Measurements from ENCODE around the gene GGCT. TPM values are rescaled to one million over a fixed set of nuclear protein-coding genes. Genes with fewer than 3 reads are reported as not detected.

Gene GGCT
- total RNA-seq, result 43.4 TPM
- 85.4 TPM for polyA plus RNA-seq
- long read RNA-seq, donor 1, partial matches to known transcripts, result 0 of 1 reads
- long read RNA-seq, donor 1, other reads (novel, unspliced or antisense), result 0 of 1 reads
- long read RNA-seq, donor 2, result 0 reads
- long read RNA-seq, donor 3, transcript GGCT-202 (4 exons, 1,173 nt), result major isoform, 17 of 45 reads
- long read RNA-seq, donor 3, transcript GGCT-207 (3 exons, 1,012 nt), result minor isoform, 16 of 45 reads
- long read RNA-seq, donor 3, partial matches to known transcripts, result 10 of 45 reads
- long read RNA-seq, donor 3, other reads (novel, unspliced or antisense), result 0 of 45 reads
- long read RNA-seq, donor 4, transcript GGCT-202 (4 exons, 1,173 nt), result major isoform, 7 of 9 reads
- long read RNA-seq, donor 4, partial matches to known transcripts, result 0 of 9 reads
- long read RNA-seq, donor 4, other reads (novel, unspliced or antisense), result 0 of 9 reads
- long read RNA-seq, donor 5, transcript GGCT-202 (4 exons, 1,173 nt), result major isoform, 20 of 41 reads
- long read RNA-seq, donor 5, transcript GGCT-207 (3 exons, 1,012 nt), result minor isoform, 9 of 41 reads
- long read RNA-seq, donor 5, partial matches to known transcripts, result 12 of 41 reads
- long read RNA-seq, donor 5, other reads (novel, unspliced or antisense), result 0 of 41 reads
- long read RNA-seq, donor 6, transcript GGCT-207 (3 exons, 1,012 nt), result minor isoform, 7 of 25 reads
- long read RNA-seq, donor 6, transcript GGCT-202 (4 exons, 1,173 nt), result major isoform, 17 of 25 reads
- long read RNA-seq, donor 6, partial matches to known transcripts, result 0 of 25 reads
- long read RNA-seq, donor 6, other reads (novel, unspliced or antisense), result 0 of 25 reads
- long read RNA-seq, donor 7, transcript GGCT-202 (4 exons, 1,173 nt), result major isoform, 17 of 19 reads
- long read RNA-seq, donor 7, partial matches to known transcripts, result 0 of 19 reads
- long read RNA-seq, donor 7, other reads (novel, unspliced or antisense), result 0 of 19 reads
- long read RNA-seq, donor 8, transcript GGCT-202 (4 exons, 1,173 nt), result major isoform, 7 of 12 reads
- long read RNA-seq, donor 8, partial matches to known transcripts, result 0 of 12 reads
- long read RNA-seq, donor 8, other reads (novel, unspliced or antisense), result 0 of 12 reads
- long read RNA-seq, donor 9, transcript GGCT-202 (4 exons, 1,173 nt), result major isoform, 10 of 15 reads
- long read RNA-seq, donor 9, partial matches to known transcripts, result 0 of 15 reads
- long read RNA-seq, donor 9, other reads (novel, unspliced or antisense), result 0 of 15 reads
- long read RNA-seq, donor 10, transcript GGCT-202 (4 exons, 1,173 nt), result major isoform, 12 of 16 reads
- long read RNA-seq, donor 10, partial matches to known transcripts, result 0 of 16 reads
- long read RNA-seq, donor 10, other reads (novel, unspliced or antisense), result 0 of 16 reads

GRCh38 chr7:30504301-30505173, at the start of gene GGCT:
Gene GGCT (minus strand): TSS chr7:30504829. CDS start chr7:30504709, 120 bp downstream.
- WGBS, result under 1% methylated on average over 64 of the region's 64 CpGs

GRCh38 chr7:30553546-30553945, 48.9 kb upstream of the GGCT start:
- DNase-seq (ENCODE audit: low read depth in 6 of 9, low spot score in 9 of 9), result no peak
- H3K9me3 ChIP-seq (ENCODE audit: control insufficient read depth in 2 of 2, insufficient read depth in 1 of 2, low read length in 1 of 2), result no peaks in the 10 kb centered on the region
- no peaks in the 10 kb centered on the region for H3K36me3 ChIP-seq (ENCODE audit: control insufficient read depth in 2 of 2, insufficient read depth in 2 of 2, low read length in 1 of 2)
- H3K4me3 ChIP-seq (ENCODE audit: low read length in 2 of 2), result no peak overlapping the region
- H3K27ac ChIP-seq (ENCODE audit: low read depth in 1 of 2, low read length in 1 of 2), result no peak overlapping the region
- H3K27me3 ChIP-seq (ENCODE audit: control insufficient read depth in 2 of 2, insufficient read depth in 1 of 2, low read length in 1 of 2), result no peaks in the 10 kb centered on the region
- H3K4me1 ChIP-seq (ENCODE audit: control insufficient read depth in 2 of 2, insufficient read depth in 2 of 2, low read length in 2 of 2), result no peaks in the 10 kb centered on the region
- WGBS, result 94% methylated on average over 3 of the region's 3 CpGs

More at GRCh38 chr7:30504301-30505173, at the start of gene GGCT:
- peaks cover 11 to 17% of the 10 kb centered on the region in 2 donors for H3K4me1 ChIP-seq (ENCODE audit: control insufficient read depth in 2 of 2, insufficient read depth in 2 of 2, low read length in 2 of 2)
- H3K4me3 ChIP-seq (ENCODE audit: low read length in 2 of 2), result peak within 1 kb of the TSS; percentile 71 to 99
- H3K27ac ChIP-seq (ENCODE audit: low read depth in 1 of 2, low read length in 1 of 2), result peak within 1 kb of the TSS; percentile 63 to 84
- peaks cover 0 to 10% of the 10 kb centered on the region in 2 donors for H3K9me3 ChIP-seq (ENCODE audit: control insufficient read depth in 2 of 2, insufficient read depth in 1 of 2, low read length in 1 of 2)
- no peaks in the 10 kb centered on the region for H3K36me3 ChIP-seq (ENCODE audit: control insufficient read depth in 2 of 2, insufficient read depth in 2 of 2, low read length in 1 of 2)
- peak; percentile 89 to 98 (median 95) for DNase-seq (ENCODE audit: low read depth in 6 of 9, low spot score in 9 of 9)
- H3K27me3 ChIP-seq (ENCODE audit: control insufficient read depth in 2 of 2, insufficient read depth in 1 of 2, low read length in 1 of 2), result no peaks in the 10 kb centered on the region

- Histone ChIP-seq H3K27me3 (ENCODE audit: control insufficient read depth in 2 of 2, insufficient read depth in 1 of 2, low read length in 1 of 2) (no peaks in the 10 kb centered on the region), H3K9me3 (ENCODE audit: control insufficient read depth in 2 of 2, insufficient read depth in 1 of 2, low read length in 1 of 2) (no peaks in the 10 kb centered on the region), H3K4me1 (ENCODE audit: control insufficient read depth in 2 of 2, insufficient read depth in 2 of 2, low read length in 2 of 2) (no peaks in the 10 kb centered on the region), H3K4me3 (ENCODE audit: low read length in 2 of 2) (no peak overlapping the region), H3K27ac (ENCODE audit: low read depth in 1 of 2, low read length in 1 of 2) (no peak overlapping the region), H3K36me3 (ENCODE audit: control insufficient read depth in 2 of 2, insufficient read depth in 2 of 2, low read length in 1 of 2) (no peaks in the 10 kb centered on the region)
- no peak for DNase-seq (ENCODE audit: low read depth in 6 of 9, low spot score in 9 of 9)
These were observed 48.5 kb upstream of the GGCT start for GRCh38 chr7:30553141-30553540.

- Histone ChIP-seq H3K4me3 (ENCODE audit: low read length in 2 of 2) (no peak overlapping the region), H3K9me3 (ENCODE audit: control insufficient read depth in 2 of 2, insufficient read depth in 1 of 2, low read length in 1 of 2) (no peaks in the 10 kb centered on the region), H3K4me1 (ENCODE audit: control insufficient read depth in 2 of 2, insufficient read depth in 2 of 2, low read length in 2 of 2) (no peaks in the 10 kb centered on the region), H3K27ac (ENCODE audit: low read depth in 1 of 2, low read length in 1 of 2) (no peak overlapping the region), H3K27me3 (ENCODE audit: control insufficient read depth in 2 of 2, insufficient read depth in 1 of 2, low read length in 1 of 2) (no peaks in the 10 kb centered on the region), H3K36me3 (ENCODE audit: control insufficient read depth in 2 of 2, insufficient read depth in 2 of 2, low read length in 1 of 2) (no peaks in the 10 kb centered on the region)
- WGBS, result 72% methylated on average over 1 of the region's 1 CpG
- no peak for DNase-seq (ENCODE audit: low read depth in 6 of 9, low spot score in 9 of 9)
These were observed 47.7 kb upstream of the GGCT start for GRCh38 chr7:30552330-30552729.

GRCh38 chr7:30549931-30550493, 45.4 kb upstream of the GGCT start:
- H3K36me3 ChIP-seq (ENCODE audit: control insufficient read depth in 2 of 2, insufficient read depth in 2 of 2, low read length in 1 of 2), result no peaks in the 10 kb centered on the region
- H3K4me1 ChIP-seq (ENCODE audit: control insufficient read depth in 2 of 2, insufficient read depth in 2 of 2, low read length in 2 of 2), result peaks cover 0 to 7% of the 10 kb centered on the region in 2 donors
- H3K27me3 ChIP-seq (ENCODE audit: control insufficient read depth in 2 of 2, insufficient read depth in 1 of 2, low read length in 1 of 2), result no peaks in the 10 kb centered on the region
- H3K27ac ChIP-seq (ENCODE audit: low read depth in 1 of 2, low read length in 1 of 2), result no peak overlapping the region
- H3K9me3 ChIP-seq (ENCODE audit: control insufficient read depth in 2 of 2, insufficient read depth in 1 of 2, low read length in 1 of 2), result no peaks in the 10 kb centered on the region
- no peak for DNase-seq (ENCODE audit: low read depth in 6 of 9, low spot score in 9 of 9)
- 95% methylated on average over 7 of the region's 7 CpGs for WGBS
- H3K4me3 ChIP-seq (ENCODE audit: low read length in 2 of 2), result no peak overlapping the region

- Histone ChIP-seq H3K4me1 (ENCODE audit: control insufficient read depth in 2 of 2, insufficient read depth in 2 of 2, low read length in 2 of 2) (peaks cover 0 to 7% of the 10 kb centered on the region in 2 donors), H3K27ac (ENCODE audit: low read depth in 1 of 2, low read length in 1 of 2) (no peak overlapping the region), H3K9me3 (ENCODE audit: control insufficient read depth in 2 of 2, insufficient read depth in 1 of 2, low read length in 1 of 2) (no peaks in the 10 kb centered on the region), H3K36me3 (ENCODE audit: control insufficient read depth in 2 of 2, insufficient read depth in 2 of 2, low read length in 1 of 2) (no peaks in the 10 kb centered on the region), H3K27me3 (ENCODE audit: control insufficient read depth in 2 of 2, insufficient read depth in 1 of 2, low read length in 1 of 2) (no peaks in the 10 kb centered on the region), H3K4me3 (ENCODE audit: low read length in 2 of 2) (no peak overlapping the region)
- peak in 5 of 9 donors; percentile 13 to 53 (median 24) for DNase-seq (ENCODE audit: low read depth in 6 of 9, low spot score in 9 of 9)
- 54% methylated on average over 6 of the region's 6 CpGs for WGBS
These were observed 44.2 kb upstream of the GGCT start for GRCh38 chr7:30548845-30549244.

- Histone ChIP-seq H3K27ac (ENCODE audit: low read depth in 1 of 2, low read length in 1 of 2) (no peak overlapping the region), H3K27me3 (ENCODE audit: control insufficient read depth in 2 of 2, insufficient read depth in 1 of 2, low read length in 1 of 2) (no peaks in the 10 kb centered on the region), H3K4me1 (ENCODE audit: control insufficient read depth in 2 of 2, insufficient read depth in 2 of 2, low read length in 2 of 2) (peaks cover 0 to 7% of the 10 kb centered on the region in 2 donors), H3K36me3 (ENCODE audit: control insufficient read depth in 2 of 2, insufficient read depth in 2 of 2, low read length in 1 of 2) (no peaks in the 10 kb centered on the region), H3K4me3 (ENCODE audit: low read length in 2 of 2) (no peak overlapping the region), H3K9me3 (ENCODE audit: control insufficient read depth in 2 of 2, insufficient read depth in 1 of 2, low read length in 1 of 2) (no peaks in the 10 kb centered on the region)
- 84% methylated on average over 4 of the region's 4 CpGs for WGBS
- DNase-seq (ENCODE audit: low read depth in 6 of 9, low spot score in 9 of 9), result no peak
These were observed 42.0 kb upstream of the GGCT start for GRCh38 chr7:30546596-30546995.
